RPMI8226 (cell line): ENCODE results near the gene CHD9.
A peak's percentile ranks its signal among the peaks of the same experiment; 100 is the strongest.
"Not testable (repeated sequence)": the region's sequence is repeated elsewhere in the genome, so short reads cannot be mapped to it uniquely, and the experiment has no call there.

ENCODE experiments used
- DNase-seq: peaks from one replicate; pipeline ENCODE4 v3.0.0-alpha.2; 2015

CHD9 gene

GRCh38 chr16:53051255-53051654 is 3.5 kb upstream of the CHD9 start:
- not testable (repeated sequence) for DNase-seq

- DNase-seq, result peak; percentile 62
Measured at GRCh38 chr16:53052519-53053501, 2.0 kb upstream of the CHD9 start, which contains the start of gene CHD9NB. TSS of gene CHD9NB (minus strand) at chr16:53052897. CDS start at chr16:53044158, 8,739 bp downstream.

DNA sequence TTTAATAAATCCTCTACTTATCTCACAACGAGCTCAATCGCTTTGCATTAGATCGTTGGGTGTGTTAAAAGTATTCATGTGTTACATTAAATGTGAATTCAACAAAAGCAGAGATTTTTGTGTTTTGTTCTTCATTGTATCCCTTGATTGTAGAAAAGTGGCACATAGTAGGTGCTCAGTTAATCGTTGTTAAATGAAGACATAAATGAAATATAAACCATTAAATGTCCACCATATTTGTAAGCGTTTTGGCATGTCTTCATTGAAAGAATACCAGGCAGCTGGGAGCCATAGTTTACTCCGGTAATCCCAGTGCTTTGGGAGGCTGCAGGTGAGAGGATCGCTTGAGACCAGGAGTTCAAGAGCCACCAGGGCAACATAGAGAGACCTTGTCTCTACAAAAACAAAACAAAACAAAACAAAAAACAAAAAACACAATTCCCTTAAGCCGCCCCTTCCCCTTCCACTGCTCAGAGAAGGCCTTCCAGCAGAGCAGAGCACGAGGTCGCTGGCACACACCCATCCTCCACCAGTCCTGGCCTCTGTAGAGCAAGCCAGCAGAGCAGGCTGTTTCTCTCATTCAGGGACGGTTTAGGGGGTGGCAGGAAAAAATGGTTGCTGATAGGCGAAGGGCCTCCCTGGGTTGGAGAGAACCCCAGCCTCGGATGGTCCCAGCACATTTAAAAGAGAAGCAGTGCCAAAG is 673 bp upstream of the CHD9 start:
- peak; percentile 77 for DNase-seq

DNA sequence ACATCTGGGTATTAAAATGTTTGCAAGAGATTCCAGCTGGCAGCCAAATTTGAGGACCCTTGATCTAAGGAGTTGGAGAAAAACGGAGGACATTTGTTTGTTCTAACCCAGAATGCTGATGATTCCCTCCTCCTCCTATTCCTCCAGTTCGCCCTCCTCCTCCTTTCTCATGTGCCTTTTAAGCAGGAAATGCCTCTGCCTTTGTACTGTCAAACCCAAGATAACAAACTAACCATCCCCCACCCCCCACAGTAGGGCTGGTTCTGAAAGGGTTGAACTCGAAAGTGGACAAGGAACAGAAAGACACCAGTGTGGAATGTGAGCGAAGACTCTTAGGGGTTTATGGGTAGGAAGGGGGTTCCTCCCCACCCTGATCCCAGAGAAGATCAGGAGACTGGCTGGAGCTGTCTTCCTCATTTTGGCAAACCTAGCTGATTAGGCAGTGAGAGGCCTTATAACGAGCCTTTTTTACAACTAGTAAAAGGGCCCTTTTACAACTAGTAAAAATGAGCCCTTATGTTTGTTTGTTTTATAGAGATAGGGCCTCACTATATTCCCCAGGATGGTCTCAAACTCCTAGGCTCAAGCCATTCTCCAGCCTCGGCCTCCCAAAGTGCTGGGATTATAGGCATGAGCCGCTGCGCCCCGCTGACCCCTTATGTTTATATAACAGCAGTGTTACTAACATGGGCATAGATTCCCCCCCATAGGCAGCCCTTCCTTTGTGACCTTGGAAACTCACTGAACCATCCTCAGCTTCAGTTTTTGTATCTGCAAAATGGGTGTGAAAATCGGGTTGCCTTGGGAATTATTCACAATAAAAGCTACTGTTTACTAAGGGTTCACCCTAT is 975 bp downstream of the CHD9 start:
- peak; percentile 44 for DNase-seq

DNA sequence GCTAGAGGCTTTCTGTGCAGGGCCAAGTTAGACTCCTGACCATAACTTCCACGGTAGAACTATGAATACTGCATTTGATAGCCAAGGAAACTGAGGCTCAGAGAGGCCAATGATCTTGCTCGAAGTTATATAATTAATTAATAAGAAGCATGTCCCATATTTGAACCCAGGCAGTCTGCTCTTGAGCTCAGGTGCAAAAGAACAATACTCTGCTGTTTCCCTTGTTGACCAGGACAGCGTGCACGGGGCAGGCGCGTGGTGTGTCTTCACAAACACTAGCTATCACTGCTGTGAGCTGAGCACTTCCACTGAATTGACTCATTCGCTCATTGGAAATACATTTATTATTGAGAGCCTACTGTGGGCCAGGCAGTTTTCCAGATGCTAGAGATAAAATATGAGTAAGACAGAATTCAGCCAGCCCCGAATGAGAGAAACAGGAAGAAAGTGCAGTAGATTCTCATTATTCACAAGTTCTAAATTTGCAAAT is 1.6 kb downstream of the CHD9 start:
- no peak for DNase-seq

GRCh38 chr16:53057658-53058057 is 2.9 kb downstream of the CHD9 start:
- no peak for DNase-seq

GRCh38 chr16:53058441-53058840 is 3.6 kb downstream of the CHD9 start:
- no peak for DNase-seq

DNA sequence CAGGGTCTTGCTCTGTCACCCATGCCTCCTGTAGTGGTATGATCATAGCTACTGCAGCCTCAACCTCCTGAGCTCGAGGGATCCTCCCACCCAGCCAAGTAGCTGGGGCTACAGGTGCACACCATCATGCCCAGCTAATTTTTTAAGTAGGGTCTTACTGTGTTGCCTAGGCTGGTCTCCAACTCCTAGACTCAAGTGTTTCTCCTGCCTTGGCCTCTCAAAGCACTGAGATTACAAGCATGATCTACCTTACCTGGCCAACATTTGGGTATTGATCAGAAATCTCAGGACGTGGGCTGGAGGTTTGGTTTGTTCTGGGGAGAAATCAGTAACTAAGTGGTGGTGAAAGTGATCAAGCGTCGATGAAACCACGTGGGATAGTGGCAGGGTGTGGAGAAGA is 4.1 kb downstream of the CHD9 start:
- no peak for DNase-seq

GRCh38 chr16:53059672-53060071 is 4.9 kb downstream of the CHD9 start:
- no peak for DNase-seq

- peak; percentile 54 for DNase-seq
Measured at GRCh38 chr16:53061256-53061655, 6.5 kb downstream of the CHD9 start.

GRCh38 chr16:53061701-53062159 is 6.9 kb downstream of the CHD9 start:
- peak; percentile 92 for DNase-seq

DNA sequence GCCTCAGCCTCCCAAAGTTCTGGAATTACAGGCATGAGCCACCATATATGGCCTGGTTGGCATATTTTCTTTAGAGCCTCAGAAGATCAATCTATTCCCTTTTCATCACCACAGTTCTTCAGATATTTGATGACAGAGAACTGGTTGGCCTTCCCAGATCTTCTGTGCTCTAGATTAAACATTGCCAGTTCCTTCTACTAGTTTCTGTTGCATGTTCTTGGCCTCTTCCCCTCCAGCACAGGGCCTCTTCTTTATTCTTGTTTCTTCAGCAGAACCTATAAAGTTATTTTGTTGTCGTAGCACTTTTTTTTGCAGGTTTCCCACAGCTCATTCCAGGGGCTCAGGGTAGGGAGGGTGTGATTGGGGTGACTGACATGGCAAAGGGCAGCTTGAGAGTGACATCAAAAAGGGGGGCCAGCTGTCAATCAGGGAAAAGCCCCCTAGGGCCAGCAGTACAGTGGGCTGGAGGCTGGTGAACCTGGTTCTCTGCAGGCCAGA is 9.3 kb downstream of the CHD9 start:
- DNase-seq, result peak; percentile 43

GRCh38 chr16:53065461-53066061 is 10.8 kb downstream of the CHD9 start:
- no peak for DNase-seq

DNA sequence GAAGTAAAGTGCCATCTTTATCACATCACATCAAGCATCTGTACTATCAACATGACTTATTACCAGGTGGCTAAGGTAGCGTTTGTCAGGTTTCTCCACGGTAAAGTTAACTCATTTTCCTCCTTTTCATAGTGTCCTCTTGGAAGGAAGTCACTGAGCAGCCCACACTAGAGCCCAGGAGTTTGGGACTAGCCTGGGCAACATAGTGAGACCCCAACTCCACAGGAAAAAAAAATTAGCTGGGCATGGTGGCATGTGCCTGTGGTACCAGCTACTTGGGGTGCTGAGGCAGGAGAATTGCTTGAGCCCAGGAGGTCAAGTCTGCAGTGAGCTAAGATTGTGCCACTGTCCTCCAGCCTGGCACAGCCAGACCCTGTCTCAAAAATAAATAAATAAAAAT is 12.9 kb downstream of the CHD9 start:
- no peak for DNase-seq

DNA sequence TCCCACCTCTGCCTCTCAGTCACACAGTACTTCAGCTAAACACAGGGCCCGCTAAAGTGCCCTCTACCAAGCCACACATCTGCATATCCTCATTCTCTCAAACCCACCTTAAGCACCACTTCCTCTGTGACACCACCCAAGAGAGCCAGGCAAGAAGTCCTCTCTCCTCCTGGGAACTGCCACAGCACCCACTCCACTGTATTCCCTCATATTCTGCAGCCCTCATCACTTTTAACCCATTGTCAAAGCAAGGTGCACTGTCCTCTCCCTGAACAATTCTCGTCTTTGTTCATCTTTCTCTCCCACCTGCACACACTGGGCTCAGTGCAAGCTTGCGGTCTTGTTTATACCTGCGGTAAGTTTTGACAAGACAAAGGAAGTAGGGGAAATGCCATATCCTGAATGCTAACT is 13.6 kb downstream of the CHD9 start:
- DNase-seq, result no peak

DNA sequence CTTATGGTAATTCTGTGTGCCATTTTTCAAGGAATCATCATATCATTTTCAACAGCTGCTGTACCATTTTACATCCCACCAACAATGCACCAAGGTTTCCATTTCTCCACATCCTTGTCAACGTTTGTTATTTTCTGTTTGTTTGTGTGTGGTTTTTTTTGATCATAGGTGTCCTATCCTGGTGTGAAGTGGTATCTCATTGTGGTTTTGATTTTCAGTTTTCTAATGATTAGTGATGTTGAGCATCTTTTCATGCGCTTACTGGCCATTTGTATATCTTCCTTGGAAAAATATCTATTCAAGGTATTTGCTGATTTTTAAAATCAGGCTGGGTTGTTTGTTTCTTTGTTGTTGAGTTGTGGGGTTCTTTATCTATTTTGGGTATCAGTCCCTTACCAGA is 15.0 kb downstream of the CHD9 start:
- DNase-seq, result no peak

- no peak for DNase-seq
Measured at GRCh38 chr16:53071748-53072301, 17.0 kb downstream of the CHD9 start.

- no peak for DNase-seq
Measured at GRCh38 chr16:53073022-53073421, 18.2 kb downstream of the CHD9 start.

GRCh38 chr16:53074296-53074695 is 19.5 kb downstream of the CHD9 start:
- DNase-seq, result not testable (repeated sequence)

- DNase-seq, result not testable (repeated sequence)
Measured at GRCh38 chr16:53075461-53075860, 20.7 kb downstream of the CHD9 start.

DNA sequence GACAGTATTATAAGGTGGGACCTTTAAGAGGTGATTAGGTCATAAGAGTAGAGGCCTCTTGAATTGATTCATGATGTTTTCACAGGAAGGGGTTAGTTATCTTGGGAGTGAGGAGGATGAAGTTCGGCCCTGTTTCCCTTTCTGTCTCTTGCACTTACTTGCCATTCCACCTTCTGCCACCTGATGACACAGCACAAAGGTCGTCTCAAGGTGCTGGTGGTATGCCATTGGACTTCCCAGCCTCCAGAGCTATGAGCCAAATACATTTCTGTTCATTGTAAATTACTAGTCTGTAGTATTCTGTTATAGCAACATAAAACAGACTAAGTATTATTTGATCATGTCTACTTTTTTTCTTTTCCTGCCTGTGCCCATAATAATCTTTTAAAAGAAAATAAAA is 23.5 kb downstream of the CHD9 start:
- DNase-seq, result no peak
